LoVo (cell line): Measurements from ENCODE around the gene CELA2A.
"Not testable (repeated sequence)": the region's sequence is repeated elsewhere in the genome, so short reads cannot be mapped to it uniquely, and the experiment has no call there.

Source experiments
- DNase-seq: peaks from one replicate; pipeline ENCODE4 v3.0.0-alpha.2; 2016; ENCODE audit warnings: low spot score

CELA2A gene

GRCh38 chr1:15469821-15470448 is 13.4 kb downstream of the CELA2A start:
- DNase-seq: not testable (repeated sequence)

GRCh38 chr1:15471067-15471466 is 14.5 kb downstream of the CELA2A start:
- not testable (repeated sequence) for DNase-seq

- not testable (repeated sequence) for DNase-seq
Measured at GRCh38 chr1:15471723-15472122, 15.2 kb downstream of the CELA2A start.

GRCh38 chr1:15472587-15472986 is 16.1 kb downstream of the CELA2A start:
- DNase-seq: no peak

GRCh38 chr1:15475752-15476314 is 19.3 kb downstream of the CELA2A start, which contains the start of gene CELA2B:
Gene CELA2B, plus strand, starts transcription at chr1:15476104. Its CDS starts 22 bp downstream, at chr1:15476126.
- DNase-seq: no peak

GRCh38 chr1:15476927-15477326 is 20.4 kb downstream of the CELA2A start:
- no peak for DNase-seq

- no peak for DNase-seq
Measured at GRCh38 chr1:15477646-15478212, 21.2 kb downstream of the CELA2A start.

- DNase-seq: no peak
Measured at GRCh38 chr1:15479654-15480347, 23.3 kb downstream of the CELA2A start.

- not testable (repeated sequence) for DNase-seq
Measured at GRCh38 chr1:15482455-15482854, 25.9 kb downstream of the CELA2A start.

- DNase-seq: not testable (repeated sequence)
Measured at GRCh38 chr1:15482983-15483543, 26.5 kb downstream of the CELA2A start.

- no peak for DNase-seq
Measured at GRCh38 chr1:15483971-15484370, 27.4 kb downstream of the CELA2A start.

- DNase-seq: not testable (repeated sequence)
Measured at GRCh38 chr1:15484443-15484842, 27.9 kb downstream of the CELA2A start.

- DNase-seq: no peak
Measured at GRCh38 chr1:15485636-15486035, 29.1 kb downstream of the CELA2A start.

- DNase-seq: not testable (repeated sequence)
Measured at GRCh38 chr1:15486844-15487610, 30.5 kb downstream of the CELA2A start.

GRCh38 chr1:15488371-15488770 is 31.8 kb downstream of the CELA2A start:
- no peak for DNase-seq

- DNase-seq: no peak
Measured at GRCh38 chr1:15489052-15489736, 32.7 kb downstream of the CELA2A start.

- not testable (repeated sequence) for DNase-seq
Measured at GRCh38 chr1:15491010-15491409, 34.5 kb downstream of the CELA2A start.

GRCh38 chr1:15492596-15492995 is 36.1 kb downstream of the CELA2A start:
- DNase-seq: no peak

- no peak for DNase-seq
Measured at GRCh38 chr1:15493869-15494390, 37.4 kb downstream of the CELA2A start.

GRCh38 chr1:15500184-15501178 is 43.9 kb downstream of the CELA2A start:
- no peak for DNase-seq
